Glomerular visceral epithelial cell (primary cell): ENCODE measurements around the gene CLEC16A.

Experiments
- DNase-seq: peaks from one replicate; pipeline ENCODE4 v3.0.0-alpha.2; 2016; ENCODE audit errors: extremely low spot score

CLEC16A gene

GRCh38 chr16:11140466-11140865 is 196.1 kb downstream of the CLEC16A start:
- DNase-seq: no peak

GRCh38 chr16:11140867-11141266 is 196.5 kb downstream of the CLEC16A start:
- DNase-seq: no peak

- DNase-seq: no peak
These were observed 197.3 kb downstream of the CLEC16A start for GRCh38 chr16:11141409-11142260.

GRCh38 chr16:11142261-11142630 is 197.9 kb downstream of the CLEC16A start:
- DNase-seq: no peak

GRCh38 chr16:11142951-11143350 is 198.6 kb downstream of the CLEC16A start:
- no peak for DNase-seq

- DNase-seq: no peak
These were observed 199.1 kb downstream of the CLEC16A start for GRCh38 chr16:11143372-11144035.

- no peak for DNase-seq
These were observed 199.8 kb downstream of the CLEC16A start for GRCh38 chr16:11144122-11144521.

GRCh38 chr16:11145173-11145818 is 200.9 kb downstream of the CLEC16A start:
- no peak for DNase-seq

- no peak for DNase-seq
These were observed 201.5 kb downstream of the CLEC16A start for GRCh38 chr16:11145819-11146211.

GRCh38 chr16:11147033-11147753 is 202.8 kb downstream of the CLEC16A start:
- DNase-seq: no peak

GRCh38 chr16:11147754-11148444 is 203.5 kb downstream of the CLEC16A start:
- no peak for DNase-seq

- DNase-seq: no peak
These were observed 204.8 kb downstream of the CLEC16A start for GRCh38 chr16:11149011-11149616.

GRCh38 chr16:11150190-11150589 is 205.8 kb downstream of the CLEC16A start:
- no peak for DNase-seq

GRCh38 chr16:11151156-11151884 is 207.0 kb downstream of the CLEC16A start:
- DNase-seq: no peak

- DNase-seq: no peak
These were observed 207.7 kb downstream of the CLEC16A start for GRCh38 chr16:11151885-11152629.

GRCh38 chr16:11152677-11153331 is 208.4 kb downstream of the CLEC16A start:
- DNase-seq: no peak

- no peak for DNase-seq
These were observed 211.0 kb downstream of the CLEC16A start for GRCh38 chr16:11155284-11155806.

GRCh38 chr16:11156401-11156800 is 212.0 kb downstream of the CLEC16A start:
- no peak for DNase-seq

GRCh38 chr16:11157143-11157542 is 212.8 kb downstream of the CLEC16A start:
- DNase-seq: no peak
